GM23248 (cell line): ENCODE results near the gene KCNAB3. TPM values are rescaled to one million over a fixed set of nuclear protein-coding genes. Genes with fewer than 3 reads are reported as not detected.

Experiments used
- DNase-seq: peaks from one replicate; pipeline ENCODE4 v3.0.0-alpha.2; 2015
- H2AFZ ChIP-seq: fragments of 200-600 bp; sonication (generic); 2 replicates; pipeline ENCODE4 v1.6.1; 2016; ENCODE audit warnings: antibody characterized with exemption
- H3F3A ChIP-seq: fragments of 200-600 bp; sonication (generic); 2 replicates; pipeline ENCODE4 v1.6.1; 2016; ENCODE audit warnings: mild to moderate bottlenecking, antibody characterized with exemption, mixed run types; ENCODE audit not compliant: insufficient read depth
- H3K27ac ChIP-seq: fragments of 200-600 bp; sonication (generic); 2 replicates; pipeline ENCODE4 v1.5.1; 2016; ENCODE audit warnings: mild to moderate bottlenecking
- H3K27me3 ChIP-seq: fragments of 200-600 bp; sonication (generic); replicated peaks from 2 replicates; pipeline ENCODE4 v1.6.1; 2016; ENCODE audit warnings: mild to moderate bottlenecking; ENCODE audit not compliant: insufficient read depth
- H3K36me3 ChIP-seq: fragments of 200-600 bp; sonication (generic); 2 replicates; pipeline ENCODE4 v1.6.1; 2016; ENCODE audit warnings: low read depth, mild to moderate bottlenecking
- H3K4me1 ChIP-seq: fragments of 200-600 bp; sonication (generic); 2 replicates; pipeline ENCODE4 v1.6.1; 2016; ENCODE audit warnings: mild to moderate bottlenecking; ENCODE audit not compliant: insufficient read depth
- H3K4me2 ChIP-seq: fragments of 200-600 bp; sonication (generic); one replicate; pipeline ENCODE4 v1.6.1; 2016; ENCODE audit warnings: mild to moderate bottlenecking; ENCODE audit not compliant: unreplicated experiment
- H3K4me3 ChIP-seq: fragments of 200-600 bp; sonication (generic); 2 replicates; pipeline ENCODE4 v1.5.1; 2016; ENCODE audit warnings: mild to moderate bottlenecking
- H3K79me2 ChIP-seq: fragments of 200-600 bp; sonication (generic); 2 replicates; pipeline ENCODE4 v1.6.1; 2016; ENCODE audit warnings: mild to moderate bottlenecking; ENCODE audit not compliant: insufficient read depth
- H3K9ac ChIP-seq: fragments of 200-600 bp; sonication (generic); 2 replicates; pipeline ENCODE4 v1.6.1; 2016; ENCODE audit warnings: mild to moderate bottlenecking
- H3K9me2 ChIP-seq: fragments of 200-600 bp; sonication (generic); 2 replicates; pipeline ENCODE4 v1.6.1; 2016; ENCODE audit warnings: mixed run types, mild to moderate bottlenecking, moderate library complexity; ENCODE audit not compliant: insufficient read depth
- H3K9me3 ChIP-seq: fragments of 200-600 bp; sonication (generic); one replicate; pipeline ENCODE4 v1.6.1; 2017; ENCODE audit warnings: low read depth
- H4K20me1 ChIP-seq: fragments of 200-600 bp; sonication (generic); 2 replicates; pipeline ENCODE4 v1.6.0; 2016; ENCODE audit not compliant: insufficient read depth
- EZH2 ChIP-seq: fragments of 200-600 bp; sonication (generic); IDR thresholded peaks from 2 replicates; pipeline ENCODE4 v1.6.1; 2018; ENCODE audit warnings: antibody characterized with exemption, mild to moderate bottlenecking; ENCODE audit not compliant: insufficient read depth, poor library complexity, severe bottlenecking
- EZH2phosphoT487 ChIP-seq: fragments of 200-600 bp; sonication (generic); IDR thresholded peaks from 2 replicates; pipeline ENCODE4 v1.6.1; 2018; ENCODE audit warnings: antibody characterized with exemption, moderate library complexity, mild to moderate bottlenecking, low read depth; ENCODE audit not compliant: insufficient read depth
- WGBS, 2 experiments: methylation state at CpG; one replicate each; pipeline ENCODE4 v1.1.6; 2015 to 2017; ENCODE audit warnings: low lambda C conversion rate in 2 of 2, low coverage in 1 of 2; ENCODE audit errors: missing lambda C conversion rate in 2 of 2; 5-methylcytosine and 5-hydroxymethylcytosine counted together
- in situ Hi-C: fragments of 300-500 bp; cut with MboI; formaldehyde crosslinking; loops from 2 replicates; pipeline ENCODE4 v1.15.0; 2020
- polyA plus RNA-seq: library from polyadenylated mRNA; unstranded; fragments of >200 nt; fragmentation: Nextera tagmentation; extraction: Ambion mirVana; gene quantifications from 2 replicates; pipeline ENCODE4 v1.2.1, GENCODE V29; 2016
- total RNA-seq: library from RNA; depleted of rRNA; stranded (reverse); fragments of >200 nt; shearing (Covaris generic); gene quantifications from 2 replicates; pipeline ENCODE4 v1.2.3, GENCODE V29; 2014

The KCNAB3 gene
- total and polyA plus RNA-seq, 2 experiments from 2014 or later, result 0.22 to 0.24 TPM

DNA sequence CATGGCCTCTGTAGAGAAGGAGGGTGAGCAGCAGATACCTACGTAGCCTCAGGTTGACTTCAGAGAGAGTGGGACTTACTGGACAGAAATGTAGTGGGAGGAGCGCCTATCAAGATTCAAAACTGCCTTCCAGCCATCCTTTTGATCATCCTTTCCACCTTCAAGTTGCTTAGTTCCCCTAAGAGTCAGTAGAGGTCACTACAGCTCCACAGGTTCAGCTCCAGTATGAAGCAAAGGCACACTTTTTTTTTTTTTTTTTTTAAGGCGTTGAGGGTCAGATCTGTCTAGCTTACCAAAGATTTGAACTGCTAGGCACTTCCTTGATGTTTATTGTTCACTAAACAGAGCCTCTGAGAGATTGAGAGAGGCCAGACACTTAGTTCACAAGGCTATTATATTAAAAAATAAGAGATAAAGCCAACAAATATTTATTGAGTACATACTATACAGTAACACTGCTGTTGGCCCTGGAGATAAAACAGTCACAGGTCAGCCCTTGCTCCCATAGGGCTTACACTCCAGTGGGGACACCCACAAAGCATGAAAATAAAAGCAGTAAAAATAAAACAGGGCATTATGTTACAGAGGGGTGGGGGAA is 16.6 kb downstream of the KCNAB3 start:
- H3K9me2 ChIP-seq, result no peaks in the 10 kb centered on the region
- H3K27ac ChIP-seq, result no peak overlapping the region
- WGBS, 2 experiments, result 48 to 57% methylated on average over 3 of the region's 3 CpGs
- H3K4me1 ChIP-seq, result peaks cover 16% of the 10 kb centered on the region
- peaks cover 40% of the 10 kb centered on the region for H3F3A ChIP-seq
- peaks cover 8% of the 10 kb centered on the region for H3K79me2 ChIP-seq
- H3K36me3 ChIP-seq, result peaks cover 6% of the 10 kb centered on the region; the same call in 1 of the 2 replicates
- H2AFZ ChIP-seq, result no peak overlapping the region
- no peaks in the 10 kb centered on the region for H4K20me1 ChIP-seq
- peak; percentile 80 for DNase-seq
- H3K9me3 ChIP-seq, result no peaks in the 10 kb centered on the region
- H3K4me3 ChIP-seq, result no peak overlapping the region
- no peak overlapping the region for H3K9ac ChIP-seq
- no peaks in the 10 kb centered on the region for H3K27me3 ChIP-seq
- in situ Hi-C loops, result no loop called here
- TF ChIP-seq EZH2 (no peak), EZH2phosphoT487 (no peak)
- H3K4me2 ChIP-seq, result no peak overlapping the region

DNA sequence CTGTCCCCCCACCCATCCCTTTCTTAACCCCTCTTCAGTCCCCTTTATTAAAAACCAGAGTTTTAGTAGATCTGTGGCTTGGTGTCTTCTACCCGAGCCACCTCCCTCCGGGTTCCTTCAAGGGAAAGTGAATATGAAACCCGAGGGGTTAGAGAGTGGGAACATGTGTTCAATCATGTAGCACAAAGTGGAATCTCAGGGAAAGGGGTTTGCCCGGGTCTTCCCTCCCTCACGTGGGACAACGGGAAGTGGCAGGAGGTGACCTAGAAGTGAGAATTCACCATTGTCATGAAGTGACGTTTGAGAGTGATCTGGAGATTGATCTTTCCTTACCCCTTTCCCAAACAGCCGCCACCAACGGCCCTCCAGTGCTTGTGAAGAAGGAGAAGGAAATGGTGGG is 18.5 kb downstream of the KCNAB3 start:
- H3K9me2 ChIP-seq, result no peaks in the 10 kb centered on the region
- 68 to 71% methylated on average over 9 of the region's 9 CpGs for WGBS, 2 experiments
- DNase-seq, result no peak
- H3K9me3 ChIP-seq, result no peaks in the 10 kb centered on the region
- H3K79me2 ChIP-seq, result peaks cover 8% of the 10 kb centered on the region
- TF ChIP-seq EZH2phosphoT487, result no peak
- no peaks in the 10 kb centered on the region for H4K20me1 ChIP-seq
- H3K36me3 ChIP-seq, result peaks cover 6% of the 10 kb centered on the region; the same call in 1 of the 2 replicates
- no peaks in the 10 kb centered on the region for H3K27me3 ChIP-seq
- no peak overlapping the region for H2AFZ ChIP-seq
- peaks cover 8% of the 10 kb centered on the region for H3K4me1 ChIP-seq
- H3K4me2 ChIP-seq, result no peak overlapping the region
- no peak overlapping the region for H3K4me3 ChIP-seq
- peaks cover 30% of the 10 kb centered on the region for H3F3A ChIP-seq
- no peak overlapping the region for H3K9ac ChIP-seq
- in situ Hi-C loops, result no loop called here
- no peak overlapping the region for H3K27ac ChIP-seq

DNA sequence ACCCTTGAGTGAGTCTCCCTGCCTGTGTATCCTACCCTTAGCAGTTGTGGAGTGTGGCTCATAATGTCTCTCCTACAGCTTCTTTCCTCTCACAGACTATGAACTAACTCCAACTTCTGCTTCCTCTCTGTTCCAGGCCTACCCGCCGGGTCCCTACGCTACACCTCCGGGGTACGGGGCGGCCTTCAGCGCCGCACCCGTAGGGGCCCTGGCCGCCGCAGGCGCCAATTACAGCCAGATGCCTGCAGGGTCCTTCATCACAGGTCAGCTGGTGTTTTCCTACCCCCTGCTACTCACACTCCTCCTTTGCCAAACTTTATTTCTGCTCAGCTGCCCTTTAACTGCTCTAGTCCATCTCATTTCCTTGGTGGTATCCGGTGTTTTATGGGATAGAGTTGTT is 18.9 kb downstream of the KCNAB3 start:
- H2AFZ ChIP-seq, result no peak overlapping the region
- no peaks in the 10 kb centered on the region for H3K9me2 ChIP-seq
- in situ Hi-C loops, result no loop called here
- no peak overlapping the region for H3K4me3 ChIP-seq
- H3K27ac ChIP-seq, result no peak overlapping the region
- H3K4me2 ChIP-seq, result no peak overlapping the region
- no peak overlapping the region for H3K9ac ChIP-seq
- no peaks in the 10 kb centered on the region for H3K27me3 ChIP-seq
- no peaks in the 10 kb centered on the region for H3K9me3 ChIP-seq
- WGBS, 2 experiments, result 97 to 98% methylated on average over 13 of the region's 13 CpGs
- no peak for DNase-seq
- peaks cover 8% of the 10 kb centered on the region for H3K4me1 ChIP-seq
- no peak for TF ChIP-seq EZH2
- TF ChIP-seq EZH2phosphoT487, result no peak
- no peaks in the 10 kb centered on the region for H4K20me1 ChIP-seq
- peaks cover 30% of the 10 kb centered on the region for H3F3A ChIP-seq
- H3K79me2 ChIP-seq, result peaks cover 8% of the 10 kb centered on the region
- peaks cover 6% of the 10 kb centered on the region; the same call in 1 of the 2 replicates for H3K36me3 ChIP-seq

DNA sequence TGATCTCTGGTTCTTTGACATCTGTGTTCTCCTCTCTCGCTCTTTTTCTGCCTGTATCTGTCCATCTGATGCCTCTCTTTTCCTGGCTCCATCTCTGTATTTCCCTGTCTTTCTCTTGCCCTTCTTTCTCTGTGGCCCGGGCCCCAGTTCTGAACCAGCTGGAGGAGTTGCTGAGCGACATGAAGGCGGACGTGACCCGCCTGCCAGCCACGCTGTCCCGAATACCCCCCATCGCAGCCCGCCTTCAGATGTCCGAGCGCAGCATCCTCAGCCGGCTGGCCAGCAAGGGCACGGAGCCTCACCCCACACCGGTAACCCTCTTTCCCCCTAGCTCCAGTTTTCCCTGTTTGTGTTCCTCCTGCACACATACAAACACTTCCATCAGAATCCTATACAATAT is 19.4 kb downstream of the KCNAB3 start:
- Histone ChIP-seq H3K9me2 (no peaks in the 10 kb centered on the region), H3K9ac (no peak overlapping the region), H3K4me1 (peaks cover 8% of the 10 kb centered on the region), H3K27me3 (no peaks in the 10 kb centered on the region), H3K4me2 (no peak overlapping the region), H3F3A (peaks cover 30% of the 10 kb centered on the region), H3K4me3 (no peak overlapping the region), H3K9me3 (no peaks in the 10 kb centered on the region), H4K20me1 (no peaks in the 10 kb centered on the region), H3K27ac (no peak overlapping the region), H3K79me2 (peaks cover 8% of the 10 kb centered on the region), H3K36me3 (peaks cover 6% of the 10 kb centered on the region; the same call in 1 of the 2 replicates), H2AFZ (no peak overlapping the region)
- TF ChIP-seq EZH2 (no peak), EZH2phosphoT487 (no peak)
- in situ Hi-C loops, result no loop called here
- no peak for DNase-seq
- 96% methylated on average over 15 of the region's 15 CpGs for WGBS, 2 experiments
